Hepatic stellate cell (primary cell): ENCODE measurements around the gene UBE2J2.

ENCODE experiments used
- DNase-seq: peaks from one replicate; pipeline ENCODE4 v3.0.0; 2011; ENCODE audit warnings: low spot score

Gene UBE2J2

GRCh38 chr1:1226566-1227362, 46.9 kb downstream of the UBE2J2 start:
- DNase-seq: no peak

- DNase-seq: no peak
These were observed 47.7 kb downstream of the UBE2J2 start for GRCh38 chr1:1225913-1226312.

- DNase-seq: no peak
These were observed 48.3 kb downstream of the UBE2J2 start for GRCh38 chr1:1225238-1225845.

- no peak for DNase-seq
These were observed 49.8 kb downstream of the UBE2J2 start for GRCh38 chr1:1223891-1224290.

- DNase-seq: no peak
These were observed 50.3 kb downstream of the UBE2J2 start for GRCh38 chr1:1223321-1223720.

DNA sequence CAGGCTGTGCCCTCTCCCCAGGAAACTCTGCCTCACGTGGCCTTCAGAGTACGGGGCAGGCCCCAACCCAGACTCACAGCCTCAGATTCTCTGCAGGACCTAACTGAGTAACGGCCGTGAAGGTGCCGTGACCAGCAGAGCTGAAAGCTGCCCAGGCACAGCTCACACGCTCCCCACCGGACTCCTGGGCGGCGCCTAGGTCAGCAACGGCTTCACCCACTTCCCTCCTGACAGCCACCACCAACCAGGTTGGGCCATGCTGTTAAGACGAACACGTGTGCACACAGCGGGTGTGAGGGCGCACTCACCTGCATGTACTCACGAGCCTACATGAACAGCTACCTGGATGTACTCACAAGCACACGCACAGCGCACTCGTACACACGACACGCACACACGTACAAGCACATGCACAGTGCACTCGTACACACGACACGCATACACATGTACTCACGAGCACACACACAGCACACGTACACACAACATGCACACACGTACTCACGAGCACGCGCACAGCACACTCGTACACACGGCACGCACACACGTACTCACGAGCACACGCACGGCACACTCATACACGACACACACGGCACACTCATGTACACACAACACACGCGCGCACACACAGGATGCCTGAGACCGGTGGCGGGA, 51.0 kb downstream of the UBE2J2 start:
- no peak for DNase-seq

DNA sequence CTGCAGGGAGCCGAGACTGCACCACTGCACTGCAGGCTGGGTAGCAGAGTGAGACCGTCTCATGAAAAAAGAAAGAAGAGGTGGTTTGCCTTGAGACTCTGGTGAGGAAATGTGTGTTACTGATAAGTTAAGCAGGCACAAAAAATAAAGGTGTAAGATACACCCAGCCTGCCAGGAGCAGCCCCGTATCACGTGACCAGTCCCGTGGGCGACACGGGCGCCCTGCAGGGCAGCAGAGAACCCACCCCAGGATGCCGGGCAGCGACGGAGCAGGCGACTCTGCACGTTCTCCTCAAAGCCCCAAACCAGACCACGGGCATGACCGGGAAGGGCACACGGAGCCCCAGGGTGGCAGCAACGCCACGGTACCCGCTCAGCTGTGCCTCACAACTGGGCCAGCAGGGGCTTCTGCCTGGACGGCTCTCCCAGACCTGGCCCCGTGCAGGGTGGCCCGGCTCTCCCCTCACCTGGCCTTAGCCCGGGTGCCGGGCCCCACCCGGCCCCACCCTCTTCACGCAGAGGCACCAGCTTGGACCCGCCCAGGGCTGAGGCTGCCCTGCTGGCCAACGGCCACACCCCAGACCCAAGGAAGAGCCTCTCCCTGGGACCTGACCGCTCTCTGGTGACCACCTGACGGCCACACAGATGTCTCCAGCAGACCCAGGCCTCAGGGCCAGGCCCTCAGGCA, 51.6 kb downstream of the UBE2J2 start:
- no peak for DNase-seq

DNA sequence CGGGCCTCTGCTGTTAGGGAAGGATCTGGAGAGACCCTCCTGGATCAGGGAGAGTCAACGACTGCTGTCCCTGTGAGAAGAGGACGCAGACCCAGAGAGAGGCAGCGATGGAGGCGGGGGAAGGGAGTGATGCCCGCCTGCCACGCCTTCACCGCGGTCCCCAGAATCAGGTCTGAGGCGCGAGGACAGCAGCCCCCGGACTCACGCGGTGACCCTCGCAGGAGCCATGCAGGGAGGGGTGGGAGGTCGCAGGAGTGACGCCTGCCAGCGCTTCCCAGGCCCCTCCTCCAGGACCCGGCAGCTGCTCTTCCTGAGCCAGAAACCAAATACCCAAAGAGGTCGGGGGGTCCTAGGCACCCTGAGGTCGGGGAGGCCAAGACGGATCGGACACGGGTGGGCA, 53.5 kb downstream of the UBE2J2 start:
- no peak for DNase-seq

GRCh38 chr1:1219341-1219740, 54.3 kb downstream of the UBE2J2 start:
- no peak for DNase-seq

GRCh38 chr1:1218524-1219200, 55.0 kb downstream of the UBE2J2 start:
- DNase-seq: no peak

DNA sequence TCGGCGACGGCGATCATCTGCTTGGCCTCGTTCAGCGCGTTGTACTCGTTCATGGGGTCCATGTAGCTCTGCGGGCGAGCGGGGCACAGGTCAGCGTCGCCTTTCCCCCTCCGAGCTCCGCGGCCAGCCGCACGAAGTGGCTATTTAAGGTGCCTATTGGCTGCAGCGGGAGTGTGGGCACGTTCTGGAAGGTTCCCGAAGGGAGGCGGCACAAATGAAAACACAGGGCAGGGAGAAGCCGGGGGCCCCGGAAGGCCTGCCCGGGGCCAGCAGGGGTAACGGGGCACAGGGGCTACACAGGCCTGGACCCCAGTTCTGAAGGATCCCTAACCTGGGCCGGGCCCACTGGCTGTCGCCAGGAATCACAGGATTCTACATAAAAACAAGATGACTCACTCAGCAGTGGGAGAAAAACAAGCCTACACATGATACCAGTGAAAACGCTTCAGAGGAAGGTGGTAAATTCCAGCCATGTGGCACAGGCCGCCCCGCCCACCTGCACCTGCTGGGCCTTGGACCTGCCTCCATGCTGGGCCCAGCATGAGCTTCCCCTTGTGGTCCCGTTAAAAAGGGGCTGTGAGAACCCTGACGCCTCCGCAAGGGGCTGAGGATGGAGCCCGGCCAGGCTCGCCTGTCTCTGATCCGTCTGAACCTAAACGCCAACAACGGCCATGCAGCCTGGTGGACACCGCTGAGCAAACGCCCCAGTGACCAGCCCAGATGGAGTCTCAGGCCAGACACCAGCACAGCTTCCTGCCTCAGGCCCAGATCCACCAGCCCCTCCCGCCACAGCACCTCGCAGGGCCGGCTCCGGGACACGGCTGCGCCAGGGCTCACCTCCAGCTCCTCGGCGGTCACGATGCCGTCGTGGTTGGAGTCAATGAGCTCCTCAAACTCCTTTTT, 55.8 kb downstream of the UBE2J2 start:
- no peak for DNase-seq

GRCh38 chr1:1216770-1217620, 56.7 kb downstream of the UBE2J2 start:
- no peak for DNase-seq

DNA sequence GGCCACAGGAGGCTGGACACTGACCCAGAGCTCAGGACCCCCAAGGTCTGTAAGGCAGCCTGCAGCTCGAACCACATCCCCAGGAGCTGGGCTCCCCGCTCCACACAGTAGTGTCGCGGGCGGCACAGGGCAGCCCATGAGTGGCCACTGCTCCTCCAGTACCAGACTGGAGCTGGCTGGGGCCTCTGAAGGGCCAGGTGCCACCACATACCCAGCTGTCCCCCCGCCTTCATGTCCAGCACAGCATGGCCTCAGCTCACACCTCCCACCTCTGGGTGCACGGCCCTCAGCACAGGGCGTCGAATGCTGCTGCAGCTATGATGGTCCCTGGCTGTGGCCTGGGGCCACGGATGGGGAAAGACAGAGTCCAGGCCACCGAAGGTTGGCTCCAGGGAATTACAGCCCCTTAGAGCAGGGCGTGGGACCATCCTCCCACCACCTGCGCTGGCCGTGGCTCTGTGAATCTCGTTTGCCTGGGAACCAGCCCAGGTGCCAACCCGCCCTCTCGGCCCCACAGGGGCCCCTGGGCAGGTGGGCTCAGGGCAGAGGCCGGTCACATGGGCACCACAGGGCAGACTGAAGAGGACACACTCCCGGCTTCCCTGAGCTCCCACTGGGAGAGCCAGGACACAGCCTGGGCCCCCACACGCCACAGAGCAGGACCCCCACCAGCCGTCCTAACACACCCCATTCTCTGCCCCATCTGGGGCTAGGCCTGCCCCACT, 57.6 kb downstream of the UBE2J2 start:
- DNase-seq: no peak

- no peak for DNase-seq
These were observed 58.5 kb downstream of the UBE2J2 start for GRCh38 chr1:1215080-1215676.

DNA sequence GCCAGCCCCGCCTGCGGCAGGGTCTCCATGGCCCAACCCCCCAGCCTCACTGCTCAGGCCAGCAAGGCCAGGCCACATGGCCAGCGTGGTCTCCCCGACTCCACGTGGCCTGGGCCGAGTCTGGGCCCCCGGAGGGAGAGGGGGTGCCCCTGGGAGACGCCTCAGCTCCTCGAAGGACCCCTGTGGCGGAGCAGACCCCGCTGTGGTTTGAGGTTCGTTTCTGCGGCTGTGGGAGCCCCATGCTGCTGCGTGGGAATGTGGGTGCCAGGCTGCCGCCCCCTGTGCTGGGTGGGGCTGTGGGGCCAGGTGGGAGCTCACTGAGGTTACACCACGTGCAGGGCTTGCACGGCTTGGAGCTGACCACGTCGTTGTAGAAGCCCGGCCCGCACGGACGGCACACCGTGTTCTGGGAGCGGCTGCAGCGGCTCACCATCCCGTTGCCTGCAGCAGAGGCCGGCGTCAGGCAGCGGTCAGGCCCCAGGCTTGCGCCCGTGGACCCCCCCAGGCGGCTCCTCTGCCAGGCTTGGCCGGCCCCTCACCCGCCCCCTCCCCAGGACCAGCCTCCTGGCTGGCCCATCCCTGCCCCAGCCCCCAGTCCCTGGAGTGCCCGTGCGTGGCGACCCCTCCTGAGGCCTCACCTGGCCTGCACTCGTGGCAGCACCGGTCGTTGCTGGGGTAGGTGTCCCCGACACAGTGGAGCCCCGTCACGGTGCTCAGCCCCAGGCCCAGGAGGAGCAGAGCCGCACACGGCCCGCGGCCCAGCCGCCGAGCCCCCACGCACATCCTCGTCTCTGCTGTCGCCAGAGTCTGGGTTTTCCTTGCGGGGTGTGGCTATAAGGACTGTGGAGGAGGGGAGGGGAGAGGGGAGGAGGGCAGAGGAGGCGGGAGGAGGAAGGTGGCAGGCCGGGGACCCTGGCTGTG, 60.0 kb downstream of the UBE2J2 start, which contains the start of gene TNFRSF4:
Gene TNFRSF4, minus strand, starts transcription at position 809 of the 921 bp plus-strand sequence. Its CDS starts 26 bp downstream, at position 783.
- no peak for DNase-seq

DNA sequence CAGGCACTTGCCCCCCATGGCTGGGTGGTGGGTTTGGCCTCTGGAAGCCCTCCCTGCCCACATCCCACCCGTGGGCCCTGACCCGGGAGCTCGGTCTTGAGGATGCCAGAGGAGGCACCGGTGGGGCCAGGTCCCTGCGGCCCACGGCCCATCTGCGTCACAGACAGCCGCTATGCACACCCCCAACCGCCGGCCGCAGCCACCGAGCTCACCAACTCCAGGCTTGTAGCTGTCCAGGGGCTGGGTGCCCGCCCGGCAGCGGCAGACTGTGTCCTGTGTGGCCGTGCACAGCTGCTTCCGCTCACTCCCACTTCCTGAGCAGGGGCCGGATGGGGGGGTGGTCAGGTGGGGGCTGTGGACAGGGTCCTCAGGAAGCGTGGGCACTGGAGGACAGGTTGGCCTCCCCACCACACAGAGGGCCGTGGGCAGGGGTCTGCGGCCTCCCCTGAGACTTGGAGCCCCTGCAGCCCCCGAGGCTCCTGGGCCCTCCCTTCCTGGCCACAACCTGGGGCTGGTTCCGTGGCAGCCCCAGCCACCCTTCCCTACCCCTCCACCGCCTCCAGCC, 60.8 kb downstream of the UBE2J2 start:
- peak; percentile 54 for DNase-seq
